Dedifferentiated amniotic fluid mesenchymal stem cell (primary cell): ENCODE measurements around the gene ATP2B1.
"Not testable (repeated sequence)": the region's sequence is repeated elsewhere in the genome, so short reads cannot be mapped to it uniquely, and the experiment has no call there.

Source experiments
- DNase-seq: peaks from one replicate; pipeline ENCODE4 v3.0.0-alpha.2; 2016; ENCODE audit errors: extremely low spot score

Gene ATP2B1

DNA sequence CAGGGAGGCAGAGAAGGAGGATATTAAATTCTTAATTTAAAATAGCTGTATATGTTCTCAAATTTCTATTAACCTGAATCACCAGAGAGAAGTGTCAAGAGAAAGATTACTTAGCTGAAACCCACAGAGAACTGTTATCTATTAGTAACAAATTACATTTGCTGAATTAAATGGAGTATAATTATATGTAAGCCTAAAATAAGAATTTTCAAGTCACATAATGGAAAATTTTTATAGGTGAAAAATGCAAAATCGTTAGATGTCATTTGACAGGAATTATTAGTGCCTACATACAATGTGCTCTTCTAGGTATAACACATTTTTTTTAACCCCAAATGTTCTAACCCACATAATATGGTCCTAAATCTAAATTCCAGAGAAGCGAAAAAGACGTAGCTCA lies 4.1 kb upstream of the ATP2B1 start:
- DNase-seq, result no peak

DNA sequence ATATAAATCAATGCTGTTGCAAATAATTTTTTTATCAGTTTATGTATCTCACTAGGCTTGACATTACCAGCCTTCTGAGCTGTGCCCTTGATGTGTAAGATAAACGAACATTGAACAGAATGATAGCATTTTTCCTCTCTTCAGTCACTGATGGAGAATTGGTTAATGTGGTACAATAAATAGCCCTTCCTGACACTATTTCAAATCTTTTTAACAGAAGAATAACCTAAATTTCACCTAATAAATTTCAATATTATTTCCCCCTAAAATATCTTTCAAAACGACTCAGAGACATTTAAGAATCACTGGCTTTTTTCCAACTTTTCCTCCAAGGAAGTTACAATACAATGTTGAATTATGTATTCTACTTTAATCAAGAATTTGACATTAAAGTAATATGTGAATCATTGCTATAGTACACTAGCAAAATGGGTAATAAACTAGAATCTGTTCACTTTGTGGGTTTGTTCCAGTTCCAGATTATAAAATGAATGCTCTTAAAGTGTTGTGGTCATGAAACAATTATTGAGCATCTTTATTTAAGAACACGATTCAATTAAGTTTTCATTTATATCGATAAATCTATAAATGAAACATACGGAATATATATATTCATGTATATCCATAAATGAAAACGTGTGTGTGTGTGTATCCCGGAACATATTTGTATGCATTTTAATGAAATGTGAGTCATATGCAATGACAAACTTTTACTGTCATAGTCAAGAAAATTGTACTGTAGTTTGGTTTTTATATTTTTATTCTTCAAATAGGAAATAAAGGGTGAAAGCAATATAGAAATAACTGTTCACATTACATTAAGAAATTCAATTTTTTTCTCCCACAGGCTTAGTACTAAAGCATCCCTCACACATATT lies 2.5 kb upstream of the ATP2B1 start:
- no peak for DNase-seq

DNA sequence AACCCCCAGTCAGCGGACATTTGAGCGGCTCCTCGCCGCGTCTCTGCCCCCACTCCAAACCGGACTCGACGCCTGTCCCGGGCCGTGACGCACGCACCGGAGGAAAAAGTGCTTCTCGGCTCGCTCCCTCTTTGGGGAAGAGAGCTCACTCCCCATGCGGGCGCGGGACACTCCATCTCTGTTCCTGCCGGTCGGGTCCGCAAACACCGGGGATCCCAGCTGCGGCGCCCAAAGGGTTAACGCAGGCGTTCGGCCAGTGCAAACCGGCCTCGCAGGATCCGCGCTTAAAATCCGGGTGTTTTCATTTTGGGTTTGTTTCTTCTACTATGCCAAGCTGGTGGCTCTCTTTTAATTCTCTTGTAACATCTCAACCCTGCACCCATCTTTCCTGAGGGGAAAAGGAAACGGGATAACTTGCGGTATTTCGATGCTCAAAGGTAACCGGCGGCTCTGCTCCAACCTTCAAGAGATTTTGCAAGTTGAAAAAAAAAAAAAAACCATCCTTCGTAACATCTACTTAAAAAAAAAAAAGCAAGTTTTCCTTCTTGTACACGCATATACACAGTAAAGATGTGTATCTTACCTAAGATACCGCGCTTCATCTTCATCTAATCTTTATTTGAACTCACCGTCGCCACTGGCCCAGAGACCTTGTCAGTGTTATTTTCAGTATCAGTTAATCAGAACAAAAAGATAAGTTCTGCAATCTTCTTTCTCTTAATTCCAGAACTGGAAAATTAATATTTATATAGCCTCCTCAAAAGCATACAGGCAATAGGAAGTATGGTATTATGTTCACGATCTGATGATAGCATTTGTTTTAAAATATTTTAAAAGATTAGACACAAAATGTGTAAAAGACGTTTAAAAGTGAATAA lies 1.6 kb upstream of the ATP2B1 start:
- peak; percentile 30 for DNase-seq

DNA sequence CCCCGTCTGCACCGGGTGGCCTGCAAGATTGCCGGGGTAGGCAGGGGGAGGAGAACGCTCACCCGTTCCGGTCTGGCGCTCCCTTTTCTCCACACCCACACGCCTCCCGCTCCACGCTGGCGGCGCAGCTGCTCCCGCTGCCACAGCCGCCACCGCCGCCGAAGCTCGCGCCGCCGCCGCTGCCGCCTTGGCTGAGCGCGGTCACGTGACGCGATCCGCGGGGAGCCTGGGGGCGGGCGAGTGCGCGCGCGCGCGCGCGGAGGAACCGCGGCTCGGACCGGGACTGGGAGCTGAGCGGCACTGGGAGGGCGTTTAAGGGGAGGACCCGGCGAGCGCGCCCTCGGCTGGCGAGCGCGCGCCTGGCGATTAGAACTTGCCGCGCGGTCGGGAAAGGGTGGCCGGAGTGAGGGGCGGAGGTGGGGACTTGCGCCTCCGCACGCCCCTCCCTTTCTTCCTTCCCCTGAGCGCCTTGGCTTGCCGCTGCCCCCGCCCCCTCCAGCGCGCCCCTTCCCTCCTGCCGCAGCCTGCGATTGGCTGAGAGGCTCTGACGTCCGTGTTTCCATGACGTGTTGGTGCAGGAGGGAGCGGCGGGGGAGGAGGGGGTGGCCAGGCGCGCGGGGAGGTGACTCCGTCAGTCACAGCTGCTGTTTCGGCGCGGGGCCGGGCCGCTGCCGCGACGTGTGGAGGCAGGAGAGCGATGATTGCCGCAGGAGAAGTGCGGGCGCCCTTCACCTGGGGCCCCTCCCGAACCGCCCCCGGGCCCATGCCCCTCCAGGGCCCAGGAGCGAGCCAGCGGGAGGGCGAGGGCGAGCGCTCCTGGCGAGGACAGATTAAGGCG lies 738 bp upstream of the ATP2B1 start:
- DNase-seq, result peak; percentile 98

DNA sequence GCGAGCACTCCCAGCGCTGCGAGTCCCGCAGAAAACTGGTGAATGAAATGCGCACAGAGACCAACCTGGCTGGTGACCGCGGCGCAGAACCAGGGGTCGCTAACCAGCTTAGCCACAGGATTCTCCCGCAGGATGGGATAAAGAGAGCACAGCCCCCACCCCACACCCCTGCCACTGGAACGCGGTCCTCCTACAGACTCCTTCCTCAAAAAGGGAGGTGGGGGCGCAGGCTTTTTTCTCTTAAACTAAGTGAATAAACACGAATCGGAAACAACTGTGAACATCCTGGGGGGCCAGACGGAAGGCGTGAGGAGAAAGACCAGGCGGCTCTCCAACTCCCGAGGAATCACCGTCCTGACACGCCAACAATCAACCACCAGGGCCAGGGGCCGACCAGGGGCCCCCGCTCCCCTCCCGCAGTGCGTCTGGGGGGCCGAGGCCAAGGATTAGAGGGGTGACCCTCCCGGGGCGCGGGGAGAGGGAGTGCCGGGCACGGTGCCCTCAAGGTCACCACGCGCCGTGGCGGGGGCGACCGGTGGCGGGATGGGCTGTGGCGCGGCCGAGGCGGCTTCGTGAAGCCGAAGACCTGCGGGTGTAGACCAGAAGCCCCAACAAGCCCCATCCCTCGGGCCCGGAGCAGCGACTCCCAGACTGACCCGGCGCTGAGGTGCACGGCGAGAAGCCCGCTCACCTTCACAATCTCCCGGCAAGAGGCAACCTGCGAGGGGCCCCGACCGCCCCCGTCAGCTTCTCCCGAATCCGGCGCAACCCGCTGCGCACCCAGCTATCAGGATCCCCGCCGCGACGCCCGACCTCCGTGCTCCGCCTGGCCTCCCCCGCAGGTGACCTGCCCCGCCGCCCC lies 704 bp downstream of the ATP2B1 start:
- DNase-seq, result no peak

DNA sequence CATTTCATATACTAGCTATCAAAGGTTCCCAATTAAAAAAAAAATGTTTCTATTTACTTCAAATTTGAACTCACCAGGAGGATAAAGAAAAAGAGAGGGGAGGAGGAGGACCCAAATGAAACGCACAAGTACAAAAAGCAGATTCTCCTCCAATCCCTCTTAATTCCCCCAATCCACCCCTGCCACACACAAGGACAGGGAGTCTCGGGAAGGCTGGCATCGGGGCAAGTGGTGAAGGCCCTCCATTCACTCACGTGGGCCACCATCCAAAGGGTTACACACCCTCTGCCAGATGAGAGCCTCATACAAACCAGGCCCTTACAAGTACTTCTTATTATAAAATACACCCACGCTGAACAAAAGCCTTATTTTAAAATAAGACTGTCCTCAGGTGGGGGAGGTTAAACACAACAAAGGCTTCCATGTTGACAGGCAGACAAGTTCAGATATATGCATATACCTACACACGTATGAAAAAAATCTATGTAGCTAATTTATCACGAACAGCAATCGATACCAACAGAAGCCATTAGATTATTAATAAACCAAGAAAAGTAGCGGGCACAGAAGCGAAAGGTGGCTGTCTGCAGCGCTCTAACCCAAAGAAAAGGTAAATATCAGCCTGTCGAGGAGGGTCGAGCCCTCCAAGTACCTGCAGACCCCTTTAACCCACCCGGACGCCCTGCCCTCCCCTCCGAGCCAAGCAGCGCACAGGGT lies 1.5 kb downstream of the ATP2B1 start:
- no peak for DNase-seq

DNA sequence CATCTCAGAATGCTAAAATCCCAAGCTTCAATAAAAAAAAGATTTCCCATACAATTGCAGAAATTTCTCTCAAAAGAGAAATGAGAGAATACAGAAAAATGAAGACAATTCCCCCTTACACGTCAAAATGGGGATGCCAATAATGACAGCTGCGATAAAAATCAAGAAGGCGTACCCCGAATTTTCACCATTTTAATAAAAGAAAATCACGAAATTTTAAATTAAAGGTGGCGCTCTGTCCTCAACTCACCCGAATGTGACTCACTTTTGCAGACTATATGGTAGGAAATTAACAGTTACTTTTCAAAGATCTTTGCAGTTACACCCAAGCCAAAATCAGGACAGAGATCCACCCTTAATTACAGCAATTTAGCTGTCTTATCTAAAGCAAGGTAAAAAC lies 2.1 kb downstream of the ATP2B1 start:
- no peak for DNase-seq

DNA sequence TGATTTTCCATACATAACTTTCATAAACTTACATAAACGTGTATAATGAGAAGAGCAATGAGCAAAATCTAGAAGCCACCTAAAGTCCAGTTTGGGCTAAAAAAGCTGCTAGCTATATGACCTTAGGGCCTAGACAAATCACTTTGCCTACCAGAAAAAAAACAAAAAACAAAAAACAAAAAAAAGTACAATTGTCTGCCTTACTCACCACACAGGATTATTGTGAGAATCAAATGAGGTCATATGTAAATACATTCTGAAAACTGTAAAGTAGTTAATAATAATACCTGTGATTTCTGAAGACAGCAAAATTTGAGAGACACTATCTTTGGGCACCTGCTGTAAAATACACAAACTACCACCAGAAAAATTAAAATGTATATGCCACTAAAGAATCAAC lies 4.2 kb downstream of the ATP2B1 start:
- DNase-seq, result no peak

DNA sequence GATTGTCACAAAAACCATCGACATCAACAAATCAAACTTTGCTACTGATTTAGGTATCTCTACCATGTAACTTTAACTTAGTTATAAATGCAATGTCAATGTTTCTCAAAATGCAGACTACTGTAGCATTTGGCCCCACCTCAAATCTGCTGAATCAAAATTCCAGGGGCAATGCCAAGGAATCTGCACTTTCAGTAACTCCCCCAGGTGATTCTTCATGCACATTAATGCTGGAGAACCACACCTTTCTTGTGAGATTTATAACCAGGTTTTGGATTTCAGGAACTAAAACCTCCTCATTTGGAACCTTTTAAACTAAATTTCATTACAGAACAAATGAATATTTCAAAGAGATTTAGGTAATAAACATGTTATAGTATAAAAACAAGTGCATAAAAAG lies 4.9 kb downstream of the ATP2B1 start:
- DNase-seq, result no peak

DNA sequence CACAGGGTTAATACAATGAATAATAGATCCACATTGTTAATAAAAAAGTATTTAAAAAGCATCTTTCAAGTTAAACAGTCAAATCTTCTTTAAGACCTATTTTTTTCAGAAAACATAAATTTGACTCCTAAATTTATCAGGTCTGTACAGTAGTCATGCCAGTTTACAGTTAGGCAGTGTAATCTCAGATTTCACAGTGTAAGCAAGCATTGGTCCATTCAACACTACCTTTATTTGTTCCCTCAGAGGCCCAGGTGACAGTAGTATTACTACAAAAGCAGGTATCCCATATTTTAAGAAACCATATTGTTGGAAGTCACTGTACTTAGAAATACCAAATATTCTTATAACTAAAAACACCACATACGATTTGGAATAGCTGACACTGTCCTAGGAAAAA lies 6.1 kb downstream of the ATP2B1 start:
- DNase-seq, result no peak

DNA sequence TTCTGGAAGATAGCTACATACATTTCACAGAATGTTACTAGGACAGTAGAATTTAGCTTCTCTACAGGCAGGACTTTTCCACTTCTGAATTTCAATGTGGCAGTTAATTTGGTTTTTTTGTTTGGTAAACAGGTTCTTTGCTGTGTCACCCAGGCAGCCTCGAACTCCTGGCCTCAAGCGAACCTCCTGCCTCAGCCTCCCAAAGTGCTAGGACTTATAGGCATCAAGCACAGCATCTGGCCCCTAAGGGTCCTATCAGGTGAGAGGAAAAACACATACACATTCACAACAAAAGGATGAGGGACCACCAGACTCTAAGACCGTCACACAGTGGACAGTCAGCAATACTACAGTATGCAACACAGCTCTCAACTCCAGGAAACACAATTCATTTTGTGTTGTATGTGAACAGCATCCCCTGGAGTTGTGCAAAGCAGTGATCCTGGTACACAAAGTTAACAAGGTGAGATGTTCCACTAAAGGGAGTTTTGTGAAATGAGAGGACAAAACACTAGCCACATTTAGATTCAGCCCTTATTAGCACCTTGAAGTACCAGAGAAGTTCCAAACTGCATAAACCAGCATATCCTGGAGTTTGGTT lies 6.9 kb downstream of the ATP2B1 start:
- no peak for DNase-seq

DNA sequence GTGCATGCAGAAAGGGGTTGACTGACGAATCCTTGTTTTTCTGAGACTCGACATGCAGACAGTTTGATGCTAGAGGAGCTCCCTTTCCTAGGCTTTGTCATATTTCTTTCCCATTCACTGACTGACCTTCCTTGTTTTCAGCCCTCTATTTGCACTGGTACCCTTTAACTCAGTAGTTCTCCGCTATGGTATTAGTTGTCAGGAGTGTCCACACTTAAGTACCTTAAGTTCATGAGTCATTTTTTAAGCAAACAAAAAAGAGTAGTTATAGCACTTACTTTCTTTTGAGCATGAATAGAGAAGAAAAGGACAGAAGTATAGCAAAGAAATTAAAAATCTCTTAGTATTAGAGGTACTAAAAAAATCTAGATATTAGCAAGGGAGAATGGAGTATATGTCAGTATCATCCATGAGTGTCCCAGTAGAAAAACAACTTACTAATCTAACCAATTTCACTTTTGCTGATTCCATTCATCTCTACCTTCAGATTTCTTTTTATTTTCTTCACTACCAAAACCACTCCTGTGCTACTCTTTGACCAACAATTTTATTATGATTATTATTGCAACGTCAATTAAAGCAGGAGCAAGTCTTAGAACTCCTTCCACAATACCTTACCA lies 8.3 kb downstream of the ATP2B1 start:
- DNase-seq, result no peak

DNA sequence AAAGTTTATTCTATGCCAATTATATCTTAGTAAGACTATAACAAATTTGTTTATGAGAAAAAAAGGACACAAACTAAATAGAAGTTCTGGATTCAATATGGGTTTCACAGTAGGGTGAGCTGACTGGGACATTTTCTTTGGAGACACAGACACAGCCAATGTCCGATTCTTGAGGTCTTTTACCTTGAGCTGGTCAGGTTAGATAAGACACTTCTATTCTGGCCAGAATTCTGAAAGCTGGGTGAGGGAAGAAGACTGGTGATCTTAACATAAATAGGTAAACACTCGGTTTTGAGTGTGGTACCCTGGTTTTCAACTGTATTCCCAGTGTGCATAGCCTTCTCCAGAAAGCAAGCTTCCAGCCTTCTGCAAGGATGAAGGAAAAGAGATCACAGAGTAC lies 10.0 kb downstream of the ATP2B1 start:
- no peak for DNase-seq

DNA sequence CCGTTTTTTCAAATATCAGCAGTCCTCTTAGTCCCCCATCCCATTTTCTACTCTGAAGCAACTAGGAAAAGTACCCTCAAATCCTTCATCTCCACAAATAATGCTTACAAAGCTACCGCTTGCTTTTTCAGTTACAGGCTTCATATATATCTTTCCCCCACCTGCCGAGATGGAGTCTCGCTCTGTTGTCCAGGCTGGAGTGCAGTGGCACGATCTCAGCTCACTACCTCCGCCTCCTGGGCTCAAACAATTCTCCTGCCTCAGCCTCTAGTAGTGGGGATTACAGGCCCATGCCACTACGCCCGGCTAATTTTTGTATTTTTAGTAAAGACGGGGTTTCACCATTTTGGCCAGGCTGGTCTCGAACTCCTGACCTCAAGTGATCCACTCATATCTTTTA lies 10.9 kb downstream of the ATP2B1 start:
- not testable (repeated sequence) for DNase-seq

DNA sequence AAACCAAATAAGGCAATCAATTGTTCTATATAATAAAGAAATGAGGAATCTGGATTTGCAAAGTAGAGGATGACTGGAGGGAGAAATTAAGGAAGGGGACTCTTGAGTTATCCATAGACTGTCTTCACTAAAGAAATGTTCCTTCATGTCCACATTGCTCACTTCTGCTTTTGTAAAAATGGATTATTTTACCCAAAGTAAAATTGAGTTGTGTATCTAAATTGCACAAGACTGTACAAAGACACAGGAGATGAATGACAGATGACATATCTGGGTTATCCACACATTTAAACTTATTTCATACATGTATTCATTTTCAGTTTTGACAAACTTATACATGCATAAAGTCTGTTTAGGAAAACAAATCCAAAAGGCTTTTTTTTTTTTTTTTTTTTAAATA lies 11.3 kb downstream of the ATP2B1 start:
- DNase-seq, result no peak

DNA sequence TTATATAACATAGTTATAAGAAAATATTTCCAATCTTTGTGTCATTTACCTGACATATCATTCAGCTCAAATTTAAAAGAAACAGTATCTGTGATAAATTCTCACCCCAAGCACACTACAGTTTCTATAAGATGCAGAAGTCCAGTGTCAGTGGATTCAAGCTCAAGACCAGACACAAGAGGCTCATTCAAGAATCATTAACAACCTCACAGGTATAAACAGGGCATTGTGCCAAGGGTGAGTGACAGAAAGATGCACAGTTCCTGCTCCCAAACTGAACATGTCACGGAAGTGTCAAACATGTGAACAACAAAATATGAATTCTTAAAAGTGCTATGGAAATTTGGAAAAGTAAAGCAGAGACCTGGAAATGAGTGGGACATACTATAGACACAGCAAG lies 12.8 kb downstream of the ATP2B1 start:
- no peak for DNase-seq

DNA sequence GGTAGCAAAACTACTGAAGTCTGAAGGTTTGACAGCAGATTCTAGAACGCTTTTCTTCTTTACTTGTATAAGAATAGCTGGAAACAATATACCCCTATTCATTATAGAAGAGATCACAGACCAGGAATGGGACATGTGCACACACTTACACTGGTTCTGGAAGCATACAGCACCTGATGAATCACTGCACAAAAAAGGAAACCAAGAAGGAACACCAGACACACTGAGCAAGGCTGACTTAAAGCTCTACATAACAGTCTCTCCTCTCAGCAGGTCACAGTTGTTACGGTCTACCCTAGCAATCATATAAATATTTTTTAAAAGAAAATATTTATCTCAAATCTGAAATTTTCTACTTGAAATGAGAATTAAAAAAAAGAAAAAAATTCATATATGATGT lies 13.5 kb downstream of the ATP2B1 start:
- no peak for DNase-seq

DNA sequence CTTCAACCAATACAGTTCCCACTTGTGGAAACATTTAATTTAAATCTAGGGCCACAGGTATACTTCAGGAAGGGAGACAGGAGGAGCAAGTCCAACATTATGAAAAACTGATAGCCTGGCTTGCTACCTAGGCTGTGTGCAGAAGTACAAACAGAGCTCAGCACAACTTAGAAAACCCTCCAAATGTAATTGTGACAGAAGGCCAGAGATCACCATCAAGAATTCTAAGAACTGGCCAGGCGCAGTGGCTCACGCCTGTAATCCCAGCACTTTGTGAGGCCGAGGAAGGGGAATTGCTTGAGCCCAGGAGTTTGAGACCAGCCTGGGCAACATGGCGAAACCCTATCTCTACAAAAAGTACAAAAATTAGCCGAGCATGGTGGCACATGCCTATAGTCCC lies 14.1 kb downstream of the ATP2B1 start:
- DNase-seq, result no peak

DNA sequence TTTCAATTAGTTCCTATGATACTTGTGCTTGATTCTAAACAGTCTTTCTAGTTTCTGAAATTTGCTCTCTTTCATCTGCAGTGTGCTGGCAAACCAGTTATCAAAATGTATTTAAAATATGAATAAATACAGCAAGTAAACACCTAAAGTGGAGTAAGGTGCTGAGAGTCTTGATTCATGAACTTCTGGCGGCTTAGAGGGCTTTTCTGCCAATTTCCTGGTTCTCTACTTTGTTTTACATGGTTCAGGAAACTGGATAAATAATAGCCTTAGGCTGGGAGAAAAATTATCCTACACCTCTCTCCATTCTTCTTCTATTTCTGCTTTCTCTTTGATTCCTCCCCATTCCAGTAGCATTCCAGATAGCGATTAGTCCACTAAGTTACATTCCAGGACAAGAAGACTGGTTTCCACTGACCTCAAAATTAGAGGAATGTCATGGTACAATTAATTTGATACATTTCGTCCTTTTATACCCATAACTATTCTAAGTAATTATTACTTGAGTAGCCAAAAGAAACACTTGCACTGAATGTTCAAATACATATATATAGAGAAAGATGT lies 14.9 kb downstream of the ATP2B1 start:
- DNase-seq, result no peak
